Measurements from ENCODE around the gene LIN37. TPM values are rescaled to one million over a fixed set of nuclear protein-coding genes. Genes with fewer than 3 reads are reported as not detected.

The LIN37 gene
- total RNA-seq, 1 experiment from 2014 or later: 5.9 TPM

GRCh38 chr19:35733180-35734125 is 14.9 kb upstream of the LIN37 start:
- Mint-ChIP-seq H3K4me3 (no peak overlapping the region), H3K4me1 (no peaks in the 10 kb centered on the region), H3K27me3 (ENCODE audit: low read depth) (no peaks in the 10 kb centered on the region), H3K36me3 (ENCODE audit: insufficient read depth in 1 of 3, low read depth in 3 of 3) (peaks cover 57 to 81% (median 77%) of the 10 kb centered on the region in 3 experiments), H3K9me3 (no peaks in the 10 kb centered on the region), H3K27ac (peak overlapping the region in 1 of 3 experiments; percentile 73; a peak in 2 of 7 replicates)
- no peak overlapping the region for H4K91ac ChIP-seq (ENCODE audit: insufficient read length, low read depth, low read length)
- H3K23ac ChIP-seq (ENCODE audit: insufficient read length, low read depth, low read length): no peak overlapping the region
- H2BK20ac ChIP-seq (ENCODE audit: low read depth, low read length, poor library complexity, severe bottlenecking): no peak overlapping the region
- H2BK120ac ChIP-seq (ENCODE audit: low read depth, low read length, poor library complexity, severe bottlenecking): no peak overlapping the region
- no peak overlapping the region for H2AK5ac ChIP-seq (ENCODE audit: insufficient read length, low read length)
- H3K27me3 ChIP-seq (ENCODE audit: insufficient read depth, low read length): no peaks in the 10 kb centered on the region
- no peaks in the 10 kb centered on the region for H4K20me1 ChIP-seq (ENCODE audit: control insufficient read depth, insufficient read depth, insufficient read length)
- H3K4ac ChIP-seq (ENCODE audit: low read depth, low read length): no peak overlapping the region
- H3K79me1 ChIP-seq (ENCODE audit: insufficient read depth, low read depth, low read length, poor library complexity, severe bottlenecking): no peaks in the 10 kb centered on the region
- no peaks in the 10 kb centered on the region for H3K4me1 ChIP-seq (ENCODE audit: insufficient read depth, low read length)
- no peak overlapping the region for H3T11ph ChIP-seq (ENCODE audit: low read length)
- no peak overlapping the region for H2AFZ ChIP-seq (ENCODE audit: low read length)
- no CpG with 5 or more reads among the region's 35 CpGs for WGBS (ENCODE audit: extremely low coverage, insufficient read length, low lambda C conversion rate)
- H3K18ac ChIP-seq (ENCODE audit: insufficient read length, low read depth, low read length): no peak overlapping the region
- no peak overlapping the region for H3K14ac ChIP-seq (ENCODE audit: insufficient read depth, low read length)
- no peak overlapping the region for H3K56ac ChIP-seq (ENCODE audit: insufficient read length, low read depth, low read length)
- H3K79me2 ChIP-seq (ENCODE audit: insufficient read depth, low read length): no peaks in the 10 kb centered on the region
- no peak overlapping the region for H3K4me2 ChIP-seq (ENCODE audit: insufficient read depth, insufficient read length, low read length)
- H3K27ac ChIP-seq (ENCODE audit: insufficient read length, low read depth, low read length): no peak overlapping the region
- no peaks in the 10 kb centered on the region for H3K9me3 ChIP-seq (ENCODE audit: control insufficient read depth, low read depth, low read length)
- H4K5ac ChIP-seq (ENCODE audit: insufficient read length, low read depth, low read length): no peak overlapping the region
- no peak overlapping the region for H3K9ac ChIP-seq (ENCODE audit: extremely low read depth, insufficient read length, low read length)
- H4K8ac ChIP-seq (replicated peaks; ENCODE audit: insufficient read length, low read depth, low read length): no peak overlapping the region
- no peaks in the 10 kb centered on the region for H3K23me2 ChIP-seq (ENCODE audit: insufficient read length, low read depth, low read length, poor library complexity, severe bottlenecking)
- H2BK12ac ChIP-seq (ENCODE audit: insufficient read length, low read depth, low read length): no peak overlapping the region
- DNase-seq: no peak
- TF ChIP-seq CTCF (conservative IDR thresholded peaks at IDR 0.05): no peak
- no peak overlapping the region for H2BK15ac ChIP-seq (ENCODE audit: low read depth, low read length)
- no peak overlapping the region for H2BK5ac ChIP-seq (ENCODE audit: insufficient read length, low read length)

Measured in H9 (cell line).